HepG2 (cell line): ENCODE results near the gene ANAPC5. TPM values are rescaled to one million over a fixed set of nuclear protein-coding genes. Genes with fewer than 3 reads are reported as not detected.
A peak's percentile ranks its signal among the peaks of the same experiment; 100 is the strongest.

Source experiments
- ATF1 ChIP-seq: IDR thresholded peaks from 2 replicates; pipeline ENCODE4 v1.6.1; 2016; ENCODE audit warnings: mild to moderate bottlenecking, control low read depth
- BATF2 ChIP-seq: sonication (generic); formaldehyde crosslinking; IDR thresholded peaks from 2 replicates; pipeline ENCODE4 v1.8.0; 2022; ENCODE audit warnings: mild to moderate bottlenecking, missing genetic modification reagents, moderate library complexity
- DNMT1 ChIP-seq: sonication (generic); formaldehyde crosslinking; IDR thresholded peaks from 2 replicates; pipeline ENCODE4 v1.5.1; 2020; ENCODE audit warnings: mild to moderate bottlenecking, missing genetic modification reagents
- HMG20B ChIP-seq: conservative IDR thresholded peaks from 2 replicates; pipeline ENCODE4 v1.6.1; 2016; ENCODE audit warnings: missing genetic modification reagents, missing compliant biosample characterization
- HNF4G ChIP-seq, 2 experiments: sonication (generic) in 1 of 2; formaldehyde crosslinking in 1 of 2; IDR thresholded peaks; 2 replicates each; pipeline versions ENCODE4 v1.4.0 to v1.6.1; 2011 to 2020; ENCODE audit warnings: borderline replicate concordance in 2 of 2, low read depth in 2 of 2, mild to moderate bottlenecking in 2 of 2, low read length in 1 of 2, missing genetic modification reagents in 1 of 2, moderate library complexity in 1 of 2
- RBM39 ChIP-seq: fragments of 200-400 bp; formaldehyde crosslinking; IDR thresholded peaks from one replicate; pipeline ENCODE4 v1.6.1; 2018; ENCODE audit warnings: antibody characterized with exemption, mild to moderate bottlenecking, low read depth, low read length; ENCODE audit not compliant: poor library complexity, severe bottlenecking
- RNF219 ChIP-seq: sonication (generic); formaldehyde crosslinking; IDR thresholded peaks from 2 replicates; pipeline ENCODE4 v1.5.0; 2020; ENCODE audit warnings: mild to moderate bottlenecking, missing genetic modification reagents
- RORA ChIP-seq: sonication (generic); formaldehyde crosslinking; IDR thresholded peaks from 2 replicates; pipeline ENCODE4 v1.5.0; 2020; ENCODE audit warnings: mild to moderate bottlenecking, missing genetic modification reagents, moderate library complexity
- SNAI1 ChIP-seq: sonication (generic); formaldehyde crosslinking; IDR thresholded peaks from 2 replicates; pipeline ENCODE4 v1.5.0; 2020; ENCODE audit warnings: mild to moderate bottlenecking, missing genetic modification reagents, borderline replicate concordance
- TBX3 ChIP-seq: fragments of 450-650 bp; IDR thresholded peaks from 2 replicates; pipeline ENCODE4 v1.6.1; 2017; ENCODE audit warnings: antibody characterized with exemption, mild to moderate bottlenecking, inconsistent platforms, borderline replicate concordance
- TCF12 ChIP-seq, 2 experiments: fragments of 450-650 bp in 1 of 2; sonication (generic) in 1 of 2; formaldehyde crosslinking in 1 of 2; IDR thresholded peaks; 2 replicates each; pipeline versions ENCODE4 v1.6.1 to v1.8.0; 2017 to 2022; ENCODE audit warnings: antibody characterized with exemption in 1 of 2, mild to moderate bottlenecking in 1 of 2, missing genetic modification reagents in 1 of 2, moderate library complexity in 1 of 2
- TCF7 ChIP-seq: sonication (generic); IDR thresholded peaks from 2 replicates; pipeline ENCODE4 v1.6.1; 2016; ENCODE audit warnings: antibody characterized with exemption, low read depth
- YEATS4 ChIP-seq: sonication (generic); formaldehyde crosslinking; IDR thresholded peaks from 2 replicates; pipeline ENCODE4 v1.4.0; 2020; ENCODE audit warnings: missing genetic modification reagents, borderline replicate concordance
- ZFP91 ChIP-seq: sonication (generic); formaldehyde crosslinking; IDR thresholded peaks from 2 replicates; pipeline ENCODE4 v1.9.0; 2022; ENCODE audit warnings: missing genetic modification reagents, mild to moderate bottlenecking, borderline replicate concordance
- ZFYVE20 ChIP-seq: sonication (generic); formaldehyde crosslinking; IDR thresholded peaks from 2 replicates; pipeline ENCODE4 v1.8.0; 2023; ENCODE audit warnings: low read depth, mild to moderate bottlenecking, moderate library complexity, missing genetic modification reagents, borderline replicate concordance
- ZMYM2 ChIP-seq: sonication (generic); formaldehyde crosslinking; IDR thresholded peaks from 2 replicates; pipeline ENCODE4 v1.8.0; 2022; ENCODE audit warnings: mild to moderate bottlenecking, missing genetic modification reagents
- ZNF552 ChIP-seq: sonication (generic); formaldehyde crosslinking; IDR thresholded peaks from 2 replicates; pipeline ENCODE4 v1.9.0; 2022; ENCODE audit warnings: missing genetic modification reagents, mild to moderate bottlenecking, borderline replicate concordance
- ZNF678 ChIP-seq: sonication (generic); formaldehyde crosslinking; IDR thresholded peaks from 2 replicates; pipeline ENCODE4 v1.4.0; 2020; ENCODE audit warnings: mild to moderate bottlenecking, missing genetic modification reagents
- polyA plus RNA-seq, 8 experiments: library from polyadenylated mRNA; depleted of rRNA in 3 of 8; stranded (reverse) in 7 of 8; unstranded in 1 of 8; fragments of >200 nt; fragmentation: Illumina TruSeq in 4 of 8; extraction: Trizol in 4 of 8; gene quantifications; 2 replicates each; pipeline versions ENCODE4 v1.2.1 to v1.2.3, GENCODE V29; 2011 to 2016; ENCODE audit warnings: low read depth in 4 of 8, missing spikeins in 1 of 8, mixed read lengths in 1 of 8; ENCODE audit not compliant: insufficient read depth in 1 of 8
- total RNA-seq, 5 experiments: library from RNA; depleted of rRNA; stranded (reverse); fragments of >200 nt; fragmentation: Illumina TruSeq; extraction: Trizol; gene quantifications; 2 replicates each; pipeline ENCODE4 v1.2.3, GENCODE V29; 2016; ENCODE audit warnings: low read depth in 1 of 5
- TF ChIP-seq, protein P1 (sequence below): sonication (generic); formaldehyde crosslinking; IDR thresholded peaks from 2 replicates; pipeline ENCODE4 v1.5.0; 2020; ENCODE audit warnings: missing genetic modification reagents, mild to moderate bottlenecking, borderline replicate concordance

The ANAPC5 gene
- total and polyA plus RNA-seq, 2 of the 13 experiments (the other 11 are each of a cell fraction or from before 2014, with no cell fraction given), result 146 to 161 TPM

DNA sequence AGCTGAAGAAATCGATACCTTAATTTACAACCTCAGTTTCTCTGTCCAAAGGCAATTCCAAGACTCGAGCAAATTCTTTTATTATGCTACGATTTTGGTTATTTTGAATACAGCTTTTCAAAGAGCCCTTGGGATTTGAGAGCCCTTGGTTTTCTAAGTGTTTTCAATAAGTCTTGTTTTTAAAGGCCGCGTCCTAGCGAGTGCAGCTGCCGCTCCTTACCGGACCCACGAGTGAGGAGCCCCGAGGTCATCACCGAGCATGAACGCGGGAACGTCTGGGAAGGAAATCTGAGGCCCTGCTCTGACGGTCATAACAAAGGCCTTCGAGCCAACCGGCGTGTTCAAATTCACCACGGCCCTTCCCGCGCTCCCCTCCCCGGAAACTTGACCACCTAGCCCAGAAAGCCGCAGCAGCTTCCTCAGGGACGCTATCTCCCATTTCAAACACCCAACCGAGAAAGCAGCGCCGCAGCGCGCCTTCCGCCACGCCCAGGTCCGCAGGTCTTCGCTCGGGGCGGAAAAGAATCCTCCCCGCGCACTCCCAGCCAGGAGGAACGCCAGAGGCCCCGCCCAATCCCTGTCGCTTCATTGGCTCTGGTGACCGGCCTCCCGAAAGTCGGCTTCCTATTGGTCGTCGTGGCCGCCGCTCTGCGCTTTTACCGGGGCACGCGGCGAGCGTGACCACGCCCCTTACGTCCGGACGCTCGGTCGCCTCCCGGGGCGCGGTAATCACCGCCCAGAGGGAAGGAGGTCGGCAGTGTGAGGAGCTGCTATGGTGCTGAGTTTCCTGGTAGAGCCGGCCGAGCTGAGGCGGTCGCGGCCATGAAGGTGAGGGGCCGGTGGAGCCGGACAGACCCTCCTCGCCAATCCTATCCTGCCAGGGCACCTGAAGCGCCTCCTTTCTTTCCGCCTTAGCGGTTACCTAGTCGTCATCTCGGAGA lies 47.5 kb upstream of the ANAPC5 start, which contains the start of gene RNF34 (continued):
- TF ChIP-seq RORA (CRISPR knock-in tag), result no peak
- no peak for TF ChIP-seq TCF7
- no peak; the same call in 1 of the 2 replicates for TF ChIP-seq ZNF678
- peak; percentile 79; the same call in 1 of the 2 replicates for TF ChIP-seq YEATS4 (CRISPR knock-in tag)
- TF ChIP-seq ATF1 (CRISPR knock-in tag), result peak; percentile 84; the same call in 1 of the 2 replicates
- 0 out of 2 replicates have a peak, but pooled peaks have one; percentile 46 for TF ChIP-seq ZFYVE20 (CRISPR knock-in tag)
- no peak for TF ChIP-seq HNF4G (IDR thresholded peaks at IDR 0.05; ENCODE audit: borderline replicate concordance, low read depth, low read length)
- TF ChIP-seq HNF4G (CRISPR knock-in tag; IDR thresholded peaks at IDR 0.05; ENCODE audit: borderline replicate concordance, low read depth), result no peak
- TF ChIP-seq BATF2 (CRISPR knock-in tag), result 0 out of 2 replicates have a peak, but pooled peaks have one; percentile 74
- no peak for TF ChIP-seq RBM39
- TF ChIP-seq ZMYM2 (CRISPR knock-in tag), result no peak
- no peak for TF ChIP-seq HMG20B
- TF ChIP-seq, protein P1, sequence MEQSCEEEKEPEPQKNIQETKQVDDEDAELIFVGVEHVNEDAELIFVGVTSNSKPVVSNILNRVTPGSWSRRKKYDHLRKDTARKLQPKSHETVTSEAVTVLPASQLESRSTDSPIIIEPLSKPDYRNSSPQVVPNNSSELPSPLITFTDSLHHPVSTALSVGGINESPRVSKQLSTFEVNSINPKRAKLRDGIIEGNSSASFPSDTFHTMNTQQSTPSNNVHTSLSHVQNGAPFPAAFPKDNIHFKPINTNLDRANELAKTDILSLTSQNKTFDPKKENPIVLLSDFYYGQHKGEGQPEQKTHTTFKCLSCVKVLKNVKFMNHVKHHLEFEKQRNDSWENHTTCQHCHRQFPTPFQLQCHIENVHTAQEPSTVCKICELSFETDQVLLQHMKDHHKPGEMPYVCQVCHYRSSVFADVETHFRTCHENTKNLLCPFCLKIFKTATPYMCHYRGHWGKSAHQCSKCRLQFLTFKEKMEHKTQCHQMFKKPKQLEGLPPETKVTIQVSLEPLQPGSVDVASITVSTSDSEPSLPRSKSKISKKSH, result peak; percentile 71
- no peak for TF ChIP-seq DNMT1 (CRISPR knock-in tag)
- TF ChIP-seq ZFP91, result peak; percentile 80; the same call in 1 of the 2 replicates
- TF ChIP-seq ZNF552 (CRISPR knock-in tag), result no peak
- no peak for TF ChIP-seq TCF12 (IDR thresholded peaks at IDR 0.05)
- peak; percentile 59 for TF ChIP-seq TCF12 (CRISPR knock-in tag; IDR thresholded peaks at IDR 0.05)
- TF ChIP-seq RNF219 (CRISPR knock-in tag), result no peak
- peak; percentile 77; the same call in 1 of the 2 replicates for TF ChIP-seq SNAI1 (CRISPR knock-in tag)
- peak; percentile 28; the same call in 1 of the 2 replicates for TF ChIP-seq TBX3
